NAMALWA (cell line): Measurements from ENCODE around the gene CEACAM16.
A peak's percentile ranks its signal among the peaks of the same experiment; 100 is the strongest.
"Not testable (repeated sequence)": the region's sequence is repeated elsewhere in the genome, so short reads cannot be mapped to it uniquely, and the experiment has no call there.

Source experiments
- DNase-seq: peaks from one replicate; pipeline ENCODE4 v3.0.0-alpha.2; 2015; ENCODE audit warnings: low spot score

The CEACAM16 gene

DNA sequence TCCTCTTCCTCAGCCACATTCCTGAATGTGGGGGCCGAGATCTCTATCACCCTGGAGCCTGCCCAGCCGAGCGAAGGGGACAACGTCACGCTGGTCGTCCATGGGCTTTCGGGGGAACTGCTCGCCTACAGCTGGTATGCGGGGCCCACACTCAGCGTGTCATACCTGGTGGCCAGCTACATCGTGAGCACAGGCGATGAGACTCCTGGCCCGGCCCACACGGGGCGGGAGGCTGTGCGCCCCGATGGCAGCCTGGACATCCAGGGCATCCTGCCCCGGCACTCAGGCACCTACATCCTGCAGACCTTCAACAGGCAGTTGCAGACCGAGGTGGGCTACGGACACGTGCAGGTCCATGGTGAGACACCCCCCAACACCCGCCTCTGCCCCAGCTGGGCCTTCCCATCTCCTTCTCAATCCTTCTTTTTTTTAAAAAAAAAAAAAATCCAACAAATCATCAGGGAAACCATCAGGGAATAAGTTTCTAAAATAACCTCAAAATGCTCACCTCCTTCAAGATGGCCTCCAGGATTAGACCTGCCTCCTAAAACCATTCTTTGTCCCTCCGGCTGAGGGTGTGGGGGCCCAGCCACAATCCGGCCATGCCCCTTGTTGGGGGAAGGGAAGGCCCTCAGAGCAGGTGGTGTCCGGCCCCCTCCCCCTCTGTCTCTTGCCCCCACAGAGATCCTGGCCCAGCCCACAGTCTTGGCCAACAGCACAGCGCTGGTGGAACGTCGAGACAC, 4.6 kb downstream of the CEACAM16 start:
- DNase-seq, result no peak

DNA sequence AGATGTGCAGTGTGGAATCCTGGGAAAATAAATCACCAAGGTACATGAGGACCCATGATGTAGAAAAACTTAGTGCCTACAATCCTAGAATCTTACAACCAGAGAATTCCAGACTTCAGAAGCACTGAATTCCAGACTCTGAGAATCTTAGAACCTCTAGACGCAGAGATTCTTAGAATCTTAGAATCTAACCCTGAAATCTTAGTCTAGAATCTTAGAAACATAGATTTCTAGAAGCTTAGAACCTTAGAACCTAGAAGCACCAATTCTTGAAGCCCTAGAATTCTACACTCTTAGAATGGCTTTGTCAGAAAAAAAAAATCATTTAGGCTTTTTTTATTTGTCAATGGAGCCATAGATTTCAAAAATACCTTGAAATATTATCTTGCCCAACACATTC, 6.0 kb downstream of the CEACAM16 start:
- no peak for DNase-seq

DNA sequence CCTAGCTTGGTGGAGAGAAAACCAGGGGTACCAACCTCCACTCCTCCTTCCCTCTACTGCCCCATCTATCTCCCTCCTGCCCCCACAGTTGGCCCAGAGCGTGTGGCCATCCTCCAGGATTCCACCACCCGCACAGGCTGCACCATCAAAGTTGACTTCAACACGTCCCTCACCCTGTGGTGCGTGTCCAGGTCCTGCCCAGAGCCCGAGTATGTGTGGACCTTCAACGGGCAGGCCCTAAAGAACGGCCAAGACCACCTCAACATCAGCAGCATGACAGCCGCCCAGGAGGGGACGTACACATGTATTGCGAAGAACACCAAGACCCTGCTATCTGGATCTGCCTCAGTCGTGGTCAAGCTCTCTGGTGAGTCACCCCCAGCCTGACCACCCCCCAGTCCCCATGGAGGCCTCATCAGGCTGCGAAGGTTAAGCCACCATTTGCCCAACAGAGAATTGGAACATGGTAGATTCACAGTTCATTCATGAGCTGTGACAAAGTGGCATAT, 6.6 kb downstream of the CEACAM16 start:
- no peak for DNase-seq

DNA sequence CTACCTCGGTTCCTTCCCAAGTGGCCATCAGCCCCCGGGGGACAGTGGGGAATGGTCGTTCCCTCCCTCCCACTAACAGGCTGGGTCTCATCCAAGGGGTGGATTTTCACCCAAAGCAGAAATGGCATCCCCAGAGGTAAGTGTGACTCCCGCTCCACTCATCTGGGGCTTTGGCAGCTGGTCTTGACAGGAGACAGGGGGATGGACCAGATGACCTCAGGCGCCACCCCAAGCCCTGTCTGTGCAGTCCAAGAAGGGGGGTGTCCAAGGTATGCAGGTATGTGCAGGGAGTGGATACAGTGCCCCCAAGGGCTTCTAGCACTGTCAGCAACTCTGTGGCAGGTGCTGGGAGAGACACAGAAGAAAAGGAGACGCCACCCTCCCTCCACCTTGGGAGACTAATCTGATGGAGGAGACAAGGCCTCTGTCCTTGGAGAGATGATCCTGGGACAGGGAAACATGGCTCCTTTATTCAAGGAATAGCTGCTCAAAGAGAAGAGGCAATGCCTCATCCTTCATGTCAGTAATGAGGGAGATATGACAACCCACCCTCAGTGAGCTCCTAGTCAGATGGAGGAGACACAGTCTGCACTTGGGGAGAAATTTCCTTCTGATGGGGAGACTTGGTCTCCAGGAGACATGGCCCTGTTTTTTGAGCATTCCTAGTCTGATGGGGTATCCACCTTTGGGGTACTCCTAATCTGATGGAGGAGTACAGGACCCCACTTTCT, 7.7 kb downstream of the CEACAM16 start:
- no peak for DNase-seq

DNA sequence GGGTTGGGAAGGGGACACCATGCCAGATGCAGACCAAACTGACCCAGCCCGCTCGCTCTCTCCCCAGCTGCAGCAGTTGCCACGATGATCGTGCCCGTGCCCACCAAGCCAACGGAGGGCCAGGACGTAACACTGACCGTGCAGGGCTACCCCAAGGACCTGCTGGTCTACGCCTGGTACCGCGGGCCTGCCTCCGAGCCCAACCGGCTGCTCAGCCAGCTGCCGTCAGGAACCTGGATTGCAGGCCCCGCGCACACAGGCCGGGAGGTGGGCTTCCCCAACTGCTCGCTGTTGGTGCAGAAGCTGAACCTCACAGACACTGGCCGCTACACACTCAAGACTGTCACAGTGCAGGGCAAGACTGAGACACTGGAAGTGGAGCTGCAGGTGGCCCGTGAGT, 8.8 kb downstream of the CEACAM16 start:
- no peak for DNase-seq

DNA sequence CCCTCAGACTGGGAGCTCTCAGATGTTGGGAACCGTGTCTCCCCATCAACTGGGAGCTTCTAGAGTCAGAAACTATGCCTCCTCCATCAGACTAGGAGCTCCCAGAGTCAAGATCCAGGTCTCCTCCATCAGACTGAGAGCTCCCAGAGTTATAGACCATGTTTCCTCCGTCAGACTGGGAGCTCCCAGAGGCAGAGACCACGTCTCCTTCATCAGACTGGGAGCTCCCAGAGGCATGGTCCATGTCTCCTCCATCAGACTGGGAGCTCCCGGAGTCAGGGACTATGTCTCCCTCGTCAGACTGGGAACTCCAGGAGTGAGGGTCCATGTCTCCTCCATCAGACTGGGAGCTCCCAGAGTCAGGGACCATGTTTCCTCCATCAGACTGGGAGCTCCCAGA, 10.0 kb downstream of the CEACAM16 start:
- DNase-seq, result no peak

DNA sequence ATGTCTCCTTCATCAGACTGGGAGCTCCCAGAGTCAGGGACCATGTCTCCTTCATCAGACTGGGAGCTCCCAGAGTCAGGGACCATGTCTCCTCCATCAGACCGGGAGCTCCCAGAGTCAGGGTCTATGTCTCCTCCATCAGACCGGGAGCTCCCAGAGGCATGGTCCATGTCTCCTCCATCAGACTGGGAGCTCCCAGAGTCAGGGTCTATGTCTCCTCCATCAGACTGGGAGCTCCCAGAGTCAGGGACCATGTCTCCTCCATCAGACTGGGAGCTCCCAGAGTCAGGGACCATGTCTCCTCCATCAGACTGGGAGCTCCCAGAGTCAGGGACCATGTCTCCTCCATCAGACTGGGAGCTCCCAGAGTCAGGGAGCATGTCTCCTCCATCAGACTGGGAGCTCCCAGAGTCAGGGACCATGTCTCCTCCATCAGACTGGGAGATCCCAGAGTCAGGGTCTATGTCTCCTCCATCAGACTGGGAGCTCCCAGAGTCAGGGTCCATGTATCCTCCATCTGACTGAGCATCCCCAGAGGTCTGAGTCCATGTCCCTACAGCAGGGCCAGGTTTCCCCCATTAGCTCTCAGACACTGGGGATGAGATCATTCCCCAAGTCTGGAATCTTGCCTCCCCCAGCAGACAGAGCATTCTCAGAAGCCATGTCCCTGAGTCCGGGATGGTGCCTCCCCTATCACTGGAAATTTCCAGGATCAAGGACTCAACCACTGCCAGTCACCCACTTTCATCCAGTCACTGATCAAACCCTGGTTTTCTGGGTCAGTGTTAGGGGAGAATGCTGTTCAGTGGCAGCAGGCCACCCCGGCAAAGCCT, 10.7 kb downstream of the CEACAM16 start:
- DNase-seq, result not testable (repeated sequence)

DNA sequence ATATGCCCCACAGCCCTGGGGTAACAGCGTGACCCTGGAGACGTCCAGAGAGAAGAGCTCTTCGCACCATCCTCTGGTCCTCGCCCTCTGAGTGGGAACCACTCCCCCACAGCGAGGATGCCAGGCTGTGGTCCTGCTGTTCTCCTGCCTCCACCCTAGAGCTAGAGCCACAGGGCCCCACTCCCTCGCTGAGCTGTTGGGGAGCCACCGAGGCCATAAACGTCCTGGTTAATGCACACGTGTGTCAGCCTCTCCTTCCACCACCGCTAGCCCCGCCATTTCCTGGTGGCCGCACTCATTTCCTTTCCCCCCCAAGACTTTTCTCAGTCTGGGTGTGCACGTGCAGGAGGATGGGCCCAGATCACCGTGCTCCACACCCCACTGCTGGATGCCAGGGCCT, 11.5 kb downstream of the CEACAM16 start:
- no peak for DNase-seq

DNA sequence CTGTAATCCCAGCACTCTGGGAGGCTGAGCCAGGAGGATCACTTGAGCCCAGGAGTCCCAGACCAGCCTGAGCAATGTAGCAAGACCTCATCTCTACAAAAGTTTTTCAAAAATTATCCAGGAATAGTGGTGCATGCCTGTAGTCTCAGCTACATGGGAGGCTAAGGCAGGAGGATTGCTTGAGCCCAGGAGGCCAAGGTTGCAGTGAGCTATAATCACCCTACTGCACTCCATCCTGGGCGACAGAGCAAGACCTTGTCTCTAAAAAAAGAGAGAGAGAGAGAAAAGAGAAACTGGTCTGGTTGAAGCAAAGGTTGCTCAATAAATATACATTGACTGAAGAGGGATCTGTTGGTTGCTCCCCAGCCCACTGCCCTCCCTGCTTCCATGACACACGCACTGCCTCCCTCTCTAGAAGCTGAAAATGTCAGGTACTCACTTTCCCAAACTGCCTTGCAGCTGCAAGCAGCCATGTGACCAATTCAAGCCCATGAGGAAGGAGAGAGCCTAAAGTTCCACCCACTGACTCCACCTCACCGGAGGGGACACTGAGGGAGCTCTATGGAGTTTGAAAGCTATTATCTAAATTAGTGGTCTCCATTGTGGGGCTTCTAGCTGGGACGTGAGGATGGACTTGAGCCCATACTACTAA, 14.0 kb downstream of the CEACAM16 start:
- peak; percentile 44 for DNase-seq

DNA sequence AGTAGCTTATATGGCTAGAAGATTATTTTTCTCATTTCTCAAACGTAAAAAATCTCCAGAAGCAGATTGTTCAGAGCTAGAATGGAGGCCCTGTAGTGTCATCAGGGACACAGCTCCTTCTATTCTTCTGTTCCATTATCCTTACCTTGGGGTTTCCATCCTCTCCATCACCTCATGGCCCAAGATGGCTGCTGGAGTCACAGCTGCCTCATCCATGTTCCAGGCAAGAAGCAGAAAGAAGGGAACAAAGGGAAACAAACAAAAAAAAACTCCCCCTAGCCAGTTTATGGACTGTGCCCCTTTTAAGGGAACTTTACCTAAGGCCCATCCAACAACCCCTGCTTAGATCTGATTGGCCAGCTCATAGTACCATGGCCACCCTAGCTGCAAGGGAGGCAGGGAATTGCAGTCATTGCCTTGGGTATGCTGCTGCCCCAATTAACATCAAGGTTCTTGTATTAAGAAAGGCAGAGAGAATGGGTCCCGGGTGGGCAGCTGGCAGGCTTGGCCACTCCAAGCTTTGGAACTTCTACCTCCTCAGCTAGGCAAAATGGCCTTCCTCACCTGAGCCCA, 15.7 kb downstream of the CEACAM16 start:
- no peak for DNase-seq

DNA sequence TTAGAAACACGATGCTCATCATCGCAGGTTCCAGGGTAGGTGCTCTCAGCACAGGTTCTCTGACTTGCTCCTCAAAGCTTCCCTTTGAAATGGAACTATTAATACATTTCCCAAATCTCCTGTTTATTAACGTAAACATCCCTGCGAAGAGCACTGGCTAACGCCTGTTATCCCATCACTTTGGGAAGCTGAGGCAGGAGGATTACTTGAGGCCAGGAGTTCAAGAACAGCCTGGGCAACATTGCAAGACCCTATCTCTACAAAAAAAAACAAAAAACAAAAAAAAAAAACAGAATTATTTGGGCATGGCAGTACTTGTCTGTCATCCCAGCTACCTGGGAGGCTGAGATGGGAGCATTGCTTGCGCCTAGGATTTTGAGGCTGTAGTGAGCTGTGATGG, 18.7 kb downstream of the CEACAM16 start:
- DNase-seq, result no peak

DNA sequence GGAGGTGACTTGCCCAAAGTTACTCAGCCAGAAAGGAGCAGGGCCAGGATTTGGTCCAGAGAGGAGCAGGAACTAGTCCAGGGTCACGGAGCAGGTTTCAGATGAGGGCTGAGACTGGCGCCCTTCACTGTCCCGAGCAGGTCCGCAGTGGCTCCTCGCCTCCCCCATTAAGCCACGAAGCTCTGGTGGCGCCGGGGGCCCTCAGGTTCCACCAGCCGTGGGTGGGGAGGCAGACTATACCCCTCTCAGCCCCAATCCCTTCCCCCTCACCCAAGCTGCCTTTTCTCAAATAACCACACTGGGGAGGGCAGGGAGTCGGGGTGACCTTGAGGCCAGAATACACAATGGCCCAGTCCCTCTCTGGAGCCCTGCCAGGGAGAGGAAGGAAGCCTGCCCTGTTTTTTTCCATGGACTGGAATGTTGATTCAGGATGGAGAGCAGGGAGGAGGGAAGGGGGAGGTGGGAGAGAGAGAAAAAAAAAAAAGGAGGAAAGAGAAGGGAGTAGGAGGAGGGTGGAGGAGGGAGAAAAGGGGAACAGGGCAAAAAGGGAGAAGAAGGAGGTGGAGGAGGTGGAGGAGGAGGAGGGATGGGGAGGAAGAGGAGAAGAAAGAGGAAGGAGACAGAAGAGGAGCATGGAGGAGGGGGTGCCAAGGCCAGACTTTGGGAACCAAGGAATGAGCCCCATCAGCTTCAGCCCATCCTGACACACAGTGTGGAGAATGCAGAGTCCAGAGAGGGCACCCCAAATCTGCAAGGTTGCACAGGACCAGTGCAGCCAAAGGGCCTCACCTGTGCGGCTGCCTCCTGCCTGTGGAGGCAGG, 19.7 kb downstream of the CEACAM16 start:
- no peak for DNase-seq

DNA sequence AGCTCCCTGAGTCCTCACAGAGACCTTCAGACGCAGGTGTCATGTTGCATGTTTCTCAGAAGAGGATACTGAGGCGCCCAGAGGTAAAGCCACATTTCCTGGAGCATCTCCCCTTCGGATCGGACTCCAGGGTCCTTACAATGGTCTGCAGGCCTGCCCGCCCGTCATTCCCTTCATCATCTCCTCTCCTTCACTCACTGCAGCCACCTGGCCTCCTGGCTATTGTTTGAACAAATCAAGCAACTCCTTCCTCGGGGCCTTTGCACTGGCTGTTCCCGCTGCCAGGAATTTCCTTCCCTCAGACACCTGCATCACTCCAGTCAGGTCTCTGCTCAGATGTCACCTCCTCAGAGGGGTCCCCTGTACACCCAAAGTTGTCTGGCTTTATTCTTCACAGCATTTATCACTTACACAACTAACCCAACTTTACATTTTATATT, 20.3 kb downstream of the CEACAM16 start:
- no peak for DNase-seq

DNA sequence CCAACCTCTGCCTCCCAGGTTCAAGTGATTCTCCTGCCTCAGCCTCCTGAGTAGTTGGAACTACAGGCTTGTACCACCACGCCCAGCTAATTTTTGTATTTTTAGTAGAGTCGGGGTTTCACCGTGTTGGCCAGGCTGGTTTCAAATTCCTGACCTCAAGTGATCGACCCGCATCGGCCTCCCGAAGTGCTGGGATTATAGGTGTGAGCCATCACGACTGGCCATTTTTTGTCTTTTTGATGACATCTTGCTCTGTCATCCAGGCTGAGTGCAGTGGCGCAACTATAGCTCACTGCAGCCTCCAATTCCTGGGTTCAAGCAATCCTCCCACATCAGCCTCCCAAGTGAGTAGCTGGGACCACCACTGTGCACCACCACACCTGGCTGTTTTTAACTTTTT, 21.4 kb downstream of the CEACAM16 start:
- not testable (repeated sequence) for DNase-seq

DNA sequence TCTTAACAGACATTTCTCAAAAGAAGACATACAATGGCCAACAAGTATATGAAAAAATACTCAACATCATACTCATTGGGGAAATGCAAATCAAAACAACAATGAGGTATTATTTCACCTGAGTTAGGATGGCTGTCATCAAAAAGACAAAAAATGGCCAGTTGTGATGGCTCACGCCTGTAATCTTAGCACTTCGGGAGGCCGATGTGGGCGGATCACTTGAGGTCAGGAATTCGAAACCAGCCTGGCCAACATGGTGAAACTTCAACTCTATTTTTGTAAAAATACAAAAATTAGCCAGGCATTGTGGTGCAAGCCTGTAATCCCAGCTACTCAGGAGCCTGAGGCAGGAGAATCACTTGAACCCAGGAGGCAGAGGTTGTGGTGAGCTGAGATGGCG, 22.0 kb downstream of the CEACAM16 start:
- DNase-seq, result no peak

DNA sequence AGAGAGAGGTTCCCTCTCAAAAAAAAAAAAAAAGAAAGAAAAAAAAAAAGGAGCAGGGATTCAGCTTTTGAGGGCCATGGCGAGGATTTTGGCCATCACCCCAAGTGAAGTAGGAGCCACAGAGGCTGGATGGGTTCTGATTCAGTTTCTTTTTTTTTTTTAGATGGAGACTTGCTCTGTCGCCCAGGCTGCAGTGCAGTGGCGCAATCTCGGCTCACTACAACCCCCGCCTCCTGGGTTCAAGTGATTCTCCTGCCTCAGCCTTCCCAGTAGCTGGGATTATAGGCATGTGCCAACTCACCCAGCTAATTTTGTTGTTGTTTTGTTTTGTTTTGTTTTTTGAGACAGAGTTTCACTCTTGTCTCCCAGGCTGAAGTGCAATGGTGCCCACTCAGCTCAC, 22.4 kb downstream of the CEACAM16 start:
- DNase-seq, result not testable (repeated sequence)

DNA sequence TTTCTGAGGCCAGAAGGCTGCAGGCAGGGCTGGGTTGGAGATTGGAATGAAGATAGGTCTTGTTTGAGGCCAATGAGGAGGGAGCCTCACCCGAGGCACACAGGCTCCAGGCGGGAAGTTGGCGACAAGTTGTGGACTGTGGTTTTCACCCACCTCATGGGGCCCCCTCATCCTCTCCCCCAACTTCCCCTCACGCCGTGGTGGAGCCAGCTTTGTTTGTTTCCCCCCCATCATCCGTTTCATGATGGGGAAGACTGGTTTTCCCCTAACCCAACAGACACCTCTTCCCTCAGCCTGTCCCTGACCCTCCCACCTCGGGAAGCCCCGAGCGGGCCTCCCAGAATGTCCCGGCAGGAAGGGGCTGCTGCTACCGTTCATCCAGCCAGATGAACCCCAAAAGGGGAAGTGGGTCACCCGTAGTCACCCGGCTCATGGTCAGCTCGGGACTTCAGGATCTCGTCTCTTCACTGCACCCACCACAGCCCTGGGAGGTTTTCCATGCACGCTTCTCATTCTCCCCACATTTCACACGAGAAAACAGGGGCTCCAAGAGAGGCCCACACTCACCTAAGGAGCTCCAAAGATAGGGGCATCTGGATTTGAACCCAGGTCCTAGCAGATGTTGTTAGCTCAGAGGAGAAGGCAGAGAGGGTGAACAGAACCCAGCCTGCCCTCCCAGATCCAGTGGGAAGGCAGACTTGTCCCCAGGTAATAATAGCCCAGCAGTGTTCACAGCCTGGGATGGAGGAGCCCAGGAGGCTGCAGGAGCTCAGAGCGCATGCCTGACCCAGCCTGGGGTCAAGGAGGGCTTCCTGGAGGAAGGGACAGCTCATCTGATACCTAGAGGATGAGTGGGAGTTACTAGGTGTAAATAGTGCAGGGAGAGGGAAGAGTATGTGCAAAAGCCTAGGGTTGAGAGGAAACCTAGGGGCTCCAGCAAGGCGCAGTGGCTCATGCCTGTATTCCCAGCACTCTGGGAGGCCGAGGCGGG, 23.5 kb downstream of the CEACAM16 start:
- DNase-seq, result no peak

DNA sequence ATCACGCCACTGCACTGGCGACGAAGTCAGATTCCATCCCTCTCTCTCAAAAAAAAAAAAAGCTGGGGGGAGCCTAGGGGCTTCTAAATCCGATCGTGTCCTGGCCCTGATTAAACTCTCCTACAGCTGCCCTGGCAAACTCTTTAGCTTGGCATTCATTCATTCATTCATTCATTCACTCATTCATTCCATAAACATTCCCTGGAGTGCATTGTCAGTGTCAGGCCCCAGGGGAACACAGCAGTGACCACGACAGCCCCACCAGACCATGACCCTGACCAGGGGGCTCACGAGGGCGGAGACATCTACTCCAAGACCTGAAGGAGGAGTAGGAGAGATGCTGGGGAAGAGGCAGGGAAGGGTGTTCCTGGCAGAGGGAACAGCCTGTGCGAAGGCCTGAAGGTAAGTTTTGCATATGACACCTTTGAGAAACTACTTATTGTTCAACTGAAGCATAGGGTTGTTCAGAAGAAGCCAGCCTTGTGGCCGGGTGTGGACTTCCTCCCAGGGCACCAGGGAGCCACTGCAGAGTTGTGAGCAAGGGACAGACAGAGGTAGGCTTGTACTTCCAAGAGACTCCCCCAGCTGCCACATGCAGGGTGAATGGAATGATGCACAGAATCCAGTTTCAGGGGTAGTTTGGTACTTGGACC, 24.5 kb downstream of the CEACAM16 start:
- no peak for DNase-seq

DNA sequence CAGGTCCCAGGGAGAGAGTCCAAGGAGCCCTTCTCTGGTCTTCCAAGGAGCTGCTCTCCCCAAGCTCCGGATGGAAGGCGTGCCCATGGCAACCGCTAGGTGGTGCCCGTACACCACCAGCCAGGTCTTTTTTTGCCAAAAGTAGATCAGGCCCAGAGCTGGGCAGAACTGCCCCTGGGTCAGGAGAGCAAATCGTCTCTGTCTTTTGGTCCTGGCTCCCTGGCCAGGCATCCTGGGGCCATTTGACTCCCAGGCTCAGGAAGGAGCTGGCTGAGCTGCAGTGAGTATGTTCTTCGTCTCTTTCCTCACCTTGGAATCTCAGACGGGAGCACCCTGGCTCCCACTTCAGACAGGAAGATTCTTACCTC, 25.0 kb downstream of the CEACAM16 start:
- DNase-seq, result peak; percentile 85
